B cell (primary cell): ENCODE measurements around the gene SPTAN1.

Source experiments
- CTCF ChIP-seq: fragments of 200-600 bp; IDR thresholded peaks from one replicate; pipeline ENCODE4 v1.8.0; 2022; ENCODE audit warnings: antibody characterized with exemption, mild to moderate bottlenecking
- EZH2 ChIP-seq: IDR thresholded peaks from 2 replicates; pipeline ENCODE4 v1.6.1; 2012; ENCODE audit warnings: borderline replicate concordance, low read depth, mild to moderate bottlenecking, moderate library complexity, low read length; ENCODE audit not compliant: insufficient read depth, poor library complexity, severe bottlenecking

GRCh38 chr9:128529191-128529590 lies 23.2 kb upstream of the SPTAN1 start:
- TF ChIP-seq CTCF (no peak), EZH2 (no peak)
